ENCODE measurements around the gene HBEGF.

HBEGF gene

DNA sequence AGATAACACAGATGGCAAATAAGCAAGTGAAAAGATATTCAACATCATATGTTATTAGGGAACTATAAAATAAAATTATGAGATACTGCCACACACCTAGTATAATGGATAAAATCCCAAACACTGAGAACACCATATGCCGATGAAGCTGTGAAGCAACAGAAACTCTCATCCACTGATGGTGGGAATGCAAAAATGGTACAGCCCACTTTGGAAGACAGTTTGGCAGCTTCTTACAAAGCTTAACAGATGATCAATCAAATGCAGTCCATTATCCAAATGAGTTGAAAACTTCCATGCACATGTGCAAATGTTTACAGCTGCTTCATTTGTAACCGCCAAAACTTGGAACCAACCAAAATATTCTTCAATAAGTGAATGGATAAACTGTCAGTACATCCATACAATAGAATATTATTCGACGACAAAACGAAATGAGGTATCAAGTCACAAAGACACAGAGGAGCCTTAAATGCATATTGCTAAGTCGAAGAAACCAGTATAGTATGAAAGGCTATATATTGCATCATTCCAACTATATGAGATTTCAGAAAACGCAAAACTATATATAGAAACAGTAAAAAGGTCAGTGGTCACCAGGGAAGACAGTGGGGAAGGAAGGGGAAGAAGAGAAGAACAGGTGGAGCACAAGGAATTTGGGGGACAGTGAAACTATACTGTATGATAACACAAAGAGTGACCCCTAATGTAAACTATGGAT, 58.4 kb downstream of the HBEGF start:
- TF ChIP-seq, protein P1, sequence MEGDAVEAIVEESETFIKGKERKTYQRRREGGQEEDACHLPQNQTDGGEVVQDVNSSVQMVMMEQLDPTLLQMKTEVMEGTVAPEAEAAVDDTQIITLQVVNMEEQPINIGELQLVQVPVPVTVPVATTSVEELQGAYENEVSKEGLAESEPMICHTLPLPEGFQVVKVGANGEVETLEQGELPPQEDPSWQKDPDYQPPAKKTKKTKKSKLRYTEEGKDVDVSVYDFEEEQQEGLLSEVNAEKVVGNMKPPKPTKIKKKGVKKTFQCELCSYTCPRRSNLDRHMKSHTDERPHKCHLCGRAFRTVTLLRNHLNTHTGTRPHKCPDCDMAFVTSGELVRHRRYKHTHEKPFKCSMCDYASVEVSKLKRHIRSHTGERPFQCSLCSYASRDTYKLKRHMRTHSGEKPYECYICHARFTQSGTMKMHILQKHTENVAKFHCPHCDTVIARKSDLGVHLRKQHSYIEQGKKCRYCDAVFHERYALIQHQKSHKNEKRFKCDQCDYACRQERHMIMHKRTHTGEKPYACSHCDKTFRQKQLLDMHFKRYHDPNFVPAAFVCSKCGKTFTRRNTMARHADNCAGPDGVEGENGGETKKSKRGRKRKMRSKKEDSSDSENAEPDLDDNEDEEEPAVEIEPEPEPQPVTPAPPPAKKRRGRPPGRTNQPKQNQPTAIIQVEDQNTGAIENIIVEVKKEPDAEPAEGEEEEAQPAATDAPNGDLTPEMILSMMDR (IDR thresholded peaks at IDR 0.05; ENCODE audit: control extremely low read depth, extremely low read depth, low read depth, missing control alignments), result no peak
- POLR2A ChIA-PET, result no interaction called here
- CTCF ChIA-PET, result interaction anchor here (0.9 to 2.3 kb wide), 2 partner anchors 63 to 65 kb away, joined by 3 to 4 read pairs; no protein-coding TSS in a partner anchor
- DNase-seq (ENCODE audit: extremely low spot score), result no peak

DNA sequence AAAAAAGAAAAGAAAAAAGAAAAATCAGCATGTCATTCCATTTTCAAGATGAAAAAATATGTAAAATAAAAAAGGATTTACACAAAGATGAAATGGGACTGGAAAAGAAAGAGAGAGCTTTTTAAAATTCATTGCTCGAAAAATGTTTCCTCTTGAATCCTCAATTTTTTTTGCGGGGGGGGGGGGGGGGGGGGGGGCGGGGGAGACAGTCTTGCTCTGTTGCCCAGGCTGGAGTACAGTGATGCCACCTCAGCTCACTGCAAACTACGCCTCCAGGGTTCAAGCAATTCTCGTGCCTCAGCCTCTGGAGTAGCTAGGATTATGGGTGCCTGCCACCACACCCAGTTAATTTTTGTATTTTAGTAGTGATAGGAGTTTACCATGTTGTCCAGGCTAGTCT, 60.0 kb downstream of the HBEGF start:
- DNase-seq (ENCODE audit: extremely low spot score), result no peak
- TF ChIP-seq, protein P1 (IDR thresholded peaks at IDR 0.05; ENCODE audit: control extremely low read depth, extremely low read depth, low read depth, missing control alignments), result no peak
- CTCF ChIA-PET, result interaction anchor here (1.0 kb wide), 1 partner anchor 42 kb away, joined by 3 read pairs; no protein-coding TSS in a partner anchor
- POLR2A ChIA-PET, result no interaction called here

DNA sequence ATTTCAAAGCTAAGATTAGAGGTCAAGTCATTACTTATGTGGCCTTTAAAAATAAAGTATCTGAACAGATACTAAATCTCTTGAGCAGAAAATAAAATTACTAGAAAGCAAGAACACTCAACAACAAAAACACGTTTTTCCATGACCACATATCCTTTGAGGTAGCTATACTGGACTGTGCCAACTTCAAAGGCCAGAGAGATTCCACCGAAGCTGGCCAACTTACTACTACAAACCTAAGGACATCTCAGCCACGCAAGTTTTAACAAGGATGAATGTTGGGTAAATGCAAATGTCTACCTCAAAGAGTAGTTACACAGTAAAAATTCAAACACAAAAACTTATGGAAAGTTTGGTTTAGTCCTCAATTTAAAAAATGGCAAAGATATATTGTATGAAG, 62.4 kb downstream of the HBEGF start:
- TF ChIP-seq, protein P1 (IDR thresholded peaks at IDR 0.05; ENCODE audit: control extremely low read depth, extremely low read depth, low read depth, missing control alignments), result no peak
- ChIA-PET CTCF (interaction anchor here (2.0 kb wide), 1 partner anchor 70 kb away, joined by 5 read pairs; no protein-coding TSS in a partner anchor), POLR2A (no interaction called here)

More for the DNA sequence above, 62.4 kb downstream of the HBEGF start:
- DNase-seq (ENCODE audit: extremely low spot score), result no peak

All from GM10248 (cell line).